ENCODE results near the gene TSC22D1.

DNA sequence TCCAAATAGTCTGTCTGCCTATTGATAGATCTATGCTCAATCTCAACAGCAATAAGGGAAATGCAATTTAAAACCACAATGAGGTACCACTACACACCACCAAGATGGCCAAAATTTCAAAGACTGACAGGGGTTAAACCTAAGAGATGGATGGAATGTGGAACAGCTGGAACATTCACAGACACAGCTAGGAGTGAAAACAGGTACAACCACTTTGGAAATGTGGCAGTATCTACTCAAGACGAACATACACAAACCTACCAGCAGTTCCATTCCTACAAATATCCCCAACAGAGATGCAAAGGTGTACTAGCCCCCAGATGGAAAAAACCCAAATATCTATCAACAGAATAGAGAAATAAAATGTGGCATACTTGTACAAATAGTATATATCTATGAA is 86.4 kb downstream of the TSC22D1 start:
- TF ChIP-seq, protein P1, sequence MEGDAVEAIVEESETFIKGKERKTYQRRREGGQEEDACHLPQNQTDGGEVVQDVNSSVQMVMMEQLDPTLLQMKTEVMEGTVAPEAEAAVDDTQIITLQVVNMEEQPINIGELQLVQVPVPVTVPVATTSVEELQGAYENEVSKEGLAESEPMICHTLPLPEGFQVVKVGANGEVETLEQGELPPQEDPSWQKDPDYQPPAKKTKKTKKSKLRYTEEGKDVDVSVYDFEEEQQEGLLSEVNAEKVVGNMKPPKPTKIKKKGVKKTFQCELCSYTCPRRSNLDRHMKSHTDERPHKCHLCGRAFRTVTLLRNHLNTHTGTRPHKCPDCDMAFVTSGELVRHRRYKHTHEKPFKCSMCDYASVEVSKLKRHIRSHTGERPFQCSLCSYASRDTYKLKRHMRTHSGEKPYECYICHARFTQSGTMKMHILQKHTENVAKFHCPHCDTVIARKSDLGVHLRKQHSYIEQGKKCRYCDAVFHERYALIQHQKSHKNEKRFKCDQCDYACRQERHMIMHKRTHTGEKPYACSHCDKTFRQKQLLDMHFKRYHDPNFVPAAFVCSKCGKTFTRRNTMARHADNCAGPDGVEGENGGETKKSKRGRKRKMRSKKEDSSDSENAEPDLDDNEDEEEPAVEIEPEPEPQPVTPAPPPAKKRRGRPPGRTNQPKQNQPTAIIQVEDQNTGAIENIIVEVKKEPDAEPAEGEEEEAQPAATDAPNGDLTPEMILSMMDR (IDR thresholded peaks at IDR 0.05): no peak
- TF ChIP-seq POLR2A (IDR thresholded peaks at IDR 0.05): no peak
